HG03575 (cell line): ENCODE results near the gene CBL.
"Not testable (repeated sequence)": the region's sequence is repeated elsewhere in the genome, so short reads cannot be mapped to it uniquely, and the experiment has no call there.

ENCODE experiments used
- ATAC-seq: cut with Tn5 transposase; IDR thresholded peaks from one replicate; pipeline ENCODE4 v1.9.1; 2021; ENCODE audit not compliant: unreplicated experiment, insufficient number of reproducible peaks, low FRiP score; ENCODE audit errors: extremely low read depth

CBL gene

GRCh38 chr11:119205574-119206510 is at the start of gene CBL:
Gene CBL, plus strand, starts transcription at chr11:119206339. Its CDS starts 79 bp downstream, at chr11:119206418.
- no peak for ATAC-seq

- ATAC-seq, result no peak
Observed at GRCh38 chr11:119156496-119156895, 49.6 kb upstream of the CBL start.

- ATAC-seq, result no peak
Observed at GRCh38 chr11:119157063-119157462, 49.1 kb upstream of the CBL start.

- no peak for ATAC-seq
Observed at GRCh38 chr11:119158467-119158866, 47.7 kb upstream of the CBL start.

- ATAC-seq, result no peak
Observed at GRCh38 chr11:119160151-119160550, 46.0 kb upstream of the CBL start.

GRCh38 chr11:119161871-119162270 is 44.3 kb upstream of the CBL start:
- ATAC-seq, result no peak

GRCh38 chr11:119166368-119167076 is 39.6 kb upstream of the CBL start:
- ATAC-seq, result no peak

GRCh38 chr11:119167077-119167458 is 39.1 kb upstream of the CBL start:
- ATAC-seq, result not testable (repeated sequence)

GRCh38 chr11:119167933-119168332 is 38.2 kb upstream of the CBL start:
- no peak for ATAC-seq

GRCh38 chr11:119168471-119169281 is 37.5 kb upstream of the CBL start, which contains the start of gene NLRX1:
Gene NLRX1, plus strand, starts transcription at chr11:119168725. Its CDS starts 2,679 bp downstream, at chr11:119171404.
- no peak for ATAC-seq

- ATAC-seq, result no peak
Observed at GRCh38 chr11:119169282-119169719, 36.8 kb upstream of the CBL start.

- no peak for ATAC-seq
Observed at GRCh38 chr11:119172513-119172912, 33.6 kb upstream of the CBL start.

- ATAC-seq, result no peak
Observed at GRCh38 chr11:119173453-119173852, 32.7 kb upstream of the CBL start.

GRCh38 chr11:119175493-119176077 is 30.6 kb upstream of the CBL start:
- no peak for ATAC-seq

- ATAC-seq, result no peak
Observed at GRCh38 chr11:119178166-119178680, 27.9 kb upstream of the CBL start.

GRCh38 chr11:119179342-119179741 is 26.8 kb upstream of the CBL start:
- ATAC-seq, result no peak

GRCh38 chr11:119179983-119180382 is 26.2 kb upstream of the CBL start:
- ATAC-seq, result no peak
